ENCODE measurements around the gene TRPM7.

DNA sequence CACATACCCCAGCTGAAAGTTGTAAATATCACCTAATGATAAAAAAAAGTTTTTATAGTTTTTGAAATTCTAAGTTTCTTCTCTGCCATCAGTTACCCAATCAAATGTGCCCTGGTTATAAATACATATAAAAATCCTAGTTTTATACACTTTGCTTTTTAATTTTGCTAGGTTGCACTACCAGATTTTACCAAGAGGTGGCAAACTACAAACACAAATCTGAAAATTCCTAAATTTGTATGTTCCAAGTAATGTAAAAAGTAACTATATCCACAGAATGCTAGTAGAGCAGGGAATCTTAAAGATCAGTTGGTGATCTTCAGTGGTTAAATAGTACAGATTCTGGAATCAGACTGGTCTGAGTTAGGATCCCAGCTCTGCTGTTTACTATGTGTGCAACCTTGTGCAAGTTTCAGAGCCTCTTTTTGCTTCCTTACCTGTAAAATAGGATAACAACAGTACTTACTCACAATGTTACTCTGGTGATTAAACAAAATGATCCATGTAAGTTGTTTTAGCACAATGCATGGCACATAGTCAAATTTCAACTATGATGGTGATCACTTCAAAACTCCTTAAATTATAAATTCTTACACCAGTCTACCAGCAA is 11.0 kb downstream of the TRPM7 start:
- no peak for TF ChIP-seq EZH2 (optimal IDR thresholded peaks at IDR 0.05; ENCODE audit: low read depth, low read length)
- TF ChIP-seq, protein P1, sequence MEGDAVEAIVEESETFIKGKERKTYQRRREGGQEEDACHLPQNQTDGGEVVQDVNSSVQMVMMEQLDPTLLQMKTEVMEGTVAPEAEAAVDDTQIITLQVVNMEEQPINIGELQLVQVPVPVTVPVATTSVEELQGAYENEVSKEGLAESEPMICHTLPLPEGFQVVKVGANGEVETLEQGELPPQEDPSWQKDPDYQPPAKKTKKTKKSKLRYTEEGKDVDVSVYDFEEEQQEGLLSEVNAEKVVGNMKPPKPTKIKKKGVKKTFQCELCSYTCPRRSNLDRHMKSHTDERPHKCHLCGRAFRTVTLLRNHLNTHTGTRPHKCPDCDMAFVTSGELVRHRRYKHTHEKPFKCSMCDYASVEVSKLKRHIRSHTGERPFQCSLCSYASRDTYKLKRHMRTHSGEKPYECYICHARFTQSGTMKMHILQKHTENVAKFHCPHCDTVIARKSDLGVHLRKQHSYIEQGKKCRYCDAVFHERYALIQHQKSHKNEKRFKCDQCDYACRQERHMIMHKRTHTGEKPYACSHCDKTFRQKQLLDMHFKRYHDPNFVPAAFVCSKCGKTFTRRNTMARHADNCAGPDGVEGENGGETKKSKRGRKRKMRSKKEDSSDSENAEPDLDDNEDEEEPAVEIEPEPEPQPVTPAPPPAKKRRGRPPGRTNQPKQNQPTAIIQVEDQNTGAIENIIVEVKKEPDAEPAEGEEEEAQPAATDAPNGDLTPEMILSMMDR (IDR thresholded peaks at IDR 0.05; ENCODE audit: low read length): peak; percentile 76

Data from MM.1S (cell line).